ENCODE measurements around the gene UBE2F.
A peak's percentile ranks its signal among the peaks of the same experiment; 100 is the strongest.
"Not testable (repeated sequence)": the region's sequence is repeated elsewhere in the genome, so short reads cannot be mapped to it uniquely, and the experiment has no call there.

Gene UBE2F

DNA sequence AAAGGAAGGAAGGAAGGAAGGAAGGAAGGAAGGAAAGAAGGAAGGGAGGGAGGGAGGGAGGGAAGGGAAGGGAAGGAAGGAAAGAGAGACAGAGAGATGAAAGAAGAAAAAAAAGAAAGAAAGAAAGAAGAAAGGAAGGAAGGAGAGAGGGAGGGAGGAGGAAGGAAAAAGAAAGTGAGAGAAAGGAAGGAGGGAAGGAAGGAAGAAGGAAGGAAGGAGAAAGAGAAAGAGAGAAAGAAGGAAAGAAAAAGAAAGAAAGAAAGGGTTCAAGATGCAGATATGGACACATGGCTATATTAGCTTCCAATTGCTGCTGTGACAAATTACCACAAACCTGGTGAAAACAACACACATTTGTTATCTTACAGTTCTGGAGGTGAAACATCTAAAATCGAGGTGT is 20.4 kb upstream of the UBE2F start:
- DNase-seq, result no peak

DNA sequence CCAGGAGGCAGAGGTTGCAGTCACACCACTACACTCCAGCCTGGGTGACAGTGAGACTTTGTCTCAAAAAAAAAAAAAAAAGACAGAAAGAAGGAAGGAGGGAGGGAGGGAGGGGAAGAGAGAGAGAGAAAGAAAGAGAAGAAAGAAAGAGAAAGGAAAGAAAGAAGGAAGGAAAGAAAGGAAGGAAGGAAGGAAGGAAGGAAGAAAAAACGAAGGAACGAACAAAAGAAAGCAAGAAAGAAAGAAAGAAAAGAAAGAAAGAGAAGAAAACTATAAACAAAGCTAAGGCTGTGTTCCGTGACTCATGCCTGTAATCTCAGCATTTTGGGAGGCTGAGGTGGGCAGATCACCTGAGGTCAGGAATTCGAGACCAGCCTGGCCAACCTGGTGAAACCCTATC is 15.5 kb upstream of the UBE2F start:
- not testable (repeated sequence) for DNase-seq

DNA sequence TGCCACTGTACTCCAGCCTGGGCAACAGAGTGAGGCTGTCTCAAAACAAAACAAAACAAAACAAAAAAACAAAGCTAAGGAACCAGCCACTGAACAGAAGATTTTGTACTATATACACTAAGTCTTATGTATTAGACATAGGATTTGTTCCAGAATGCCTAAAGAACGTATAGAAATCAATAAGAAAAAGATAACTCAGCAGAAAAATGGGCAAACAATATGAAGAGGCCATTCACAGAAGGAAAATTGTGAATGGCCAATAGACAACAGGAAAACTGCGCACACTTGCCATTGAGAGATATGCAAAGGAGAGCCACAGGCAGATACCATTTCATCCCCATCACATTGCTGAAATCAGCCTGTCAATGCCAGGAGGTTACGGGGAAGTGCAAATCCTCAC is 14.9 kb upstream of the UBE2F start:
- DNase-seq, result no peak

DNA sequence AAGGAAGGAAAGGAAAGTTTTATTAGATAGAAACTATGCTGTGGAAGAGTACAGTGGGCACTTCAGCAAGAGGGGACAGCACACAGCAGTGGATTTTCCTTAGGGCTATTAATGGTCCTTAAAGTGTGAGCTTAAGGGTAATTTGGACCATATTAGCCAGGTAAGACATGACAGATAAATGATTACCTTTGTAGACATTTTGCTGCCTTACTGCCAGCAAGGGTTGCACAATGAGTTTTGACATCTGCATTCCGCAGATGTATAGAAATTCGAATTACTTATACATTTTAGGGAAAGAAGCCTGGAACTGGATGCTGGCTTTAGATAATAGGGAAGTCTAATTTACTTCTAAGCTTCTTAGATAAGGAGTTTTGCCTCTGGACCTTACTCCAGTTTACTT is 14.0 kb upstream of the UBE2F start:
- no peak for DNase-seq

GRCh38 chr2:237955640-237956401 is 11.0 kb upstream of the UBE2F start:
- no peak for DNase-seq

DNA sequence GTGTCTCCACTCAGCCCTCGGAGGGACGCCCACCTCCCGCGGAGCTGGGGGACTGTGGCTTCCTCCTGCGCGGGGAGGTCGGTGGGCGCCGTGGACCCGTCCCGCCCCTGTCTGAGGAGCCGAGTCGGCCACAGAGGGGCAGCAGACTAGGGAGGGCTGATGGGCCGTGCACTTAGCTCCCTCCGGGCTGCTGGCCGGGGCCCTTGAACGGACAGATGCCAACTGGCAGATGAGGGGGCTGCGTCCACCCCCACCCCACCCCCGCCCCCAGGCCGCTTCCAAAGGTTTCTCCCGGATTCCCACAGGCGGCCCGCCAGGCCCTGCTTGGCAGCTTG is 10.4 kb upstream of the UBE2F start:
- no peak for DNase-seq

DNA sequence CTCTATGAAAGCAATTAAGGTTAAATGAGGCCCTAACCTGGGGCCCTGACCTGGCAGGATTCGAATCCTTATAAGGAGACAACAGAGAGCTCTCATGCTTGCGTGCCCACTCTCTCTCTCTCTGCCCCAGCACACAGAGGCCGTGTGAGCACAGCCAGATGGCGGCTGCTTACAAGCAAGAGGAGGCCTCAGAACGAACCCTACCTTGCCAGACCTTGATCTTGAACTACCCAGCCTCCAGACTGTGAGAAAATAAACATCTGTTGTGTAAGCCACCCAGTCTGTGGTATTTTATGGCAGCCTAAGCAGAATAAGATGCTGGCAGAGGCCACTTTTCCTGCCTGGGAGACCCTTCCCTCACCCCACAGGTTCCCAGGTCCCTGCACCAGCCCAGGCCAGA is 5.2 kb upstream of the UBE2F start:
- DNase-seq, result no peak

- peak; percentile 28 for DNase-seq
Measured at GRCh38 chr2:237962432-237963084, 4.3 kb upstream of the UBE2F start.

DNA sequence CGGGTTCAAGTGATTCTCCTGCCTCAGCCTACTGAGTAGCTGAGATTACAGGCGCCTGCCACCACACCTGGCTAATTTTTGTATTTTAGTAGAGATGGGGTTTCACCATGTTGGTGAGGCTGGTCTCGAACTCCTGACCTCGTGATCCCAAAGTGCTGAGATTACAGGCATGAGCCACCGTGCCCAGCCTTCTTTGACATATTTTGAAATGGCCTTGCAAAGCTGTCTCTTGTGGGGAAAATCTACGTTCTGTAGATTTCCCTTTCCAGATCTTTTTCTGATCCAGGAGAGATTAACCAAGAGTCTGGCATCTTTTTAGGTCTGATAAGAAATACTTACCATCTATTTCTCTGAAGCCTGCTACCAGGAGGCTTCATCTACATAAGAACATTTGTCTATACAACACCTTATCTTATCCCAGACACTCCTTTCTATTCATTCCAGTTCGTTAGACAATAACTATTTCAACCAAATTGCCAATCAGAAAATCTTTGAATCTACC is 3.3 kb upstream of the UBE2F start:
- peak; percentile 74 for DNase-seq

GRCh38 chr2:237964194-237964577 is 2.6 kb upstream of the UBE2F start:
- peak; percentile 90 for DNase-seq

GRCh38 chr2:237964578-237965404 is 2.0 kb upstream of the UBE2F start:
- peak; percentile 86 for DNase-seq

DNA sequence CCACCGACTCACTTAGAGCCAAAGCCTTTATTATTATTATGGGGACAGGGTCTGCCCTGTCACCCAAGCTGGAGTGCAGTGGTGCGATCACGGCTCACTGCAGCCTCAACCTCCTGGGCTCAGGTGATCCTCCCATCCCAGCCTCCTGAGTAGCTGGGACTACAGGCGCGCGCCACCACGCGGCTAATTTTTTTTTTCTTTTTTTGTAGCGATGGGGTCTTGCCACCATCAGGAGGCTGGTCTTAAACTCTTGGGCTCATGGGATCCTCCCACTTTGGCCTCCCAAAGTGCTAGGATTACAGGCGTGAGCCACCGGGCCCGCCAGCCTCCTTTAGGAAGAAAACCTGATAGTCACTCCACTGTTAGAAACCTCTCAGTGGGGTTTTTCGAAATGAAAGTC is 970 bp upstream of the UBE2F start:
- not testable (repeated sequence) for DNase-seq

GRCh38 chr2:237966250-237966564 is 607 bp upstream of the UBE2F start:
- DNase-seq, result no peak

GRCh38 chr2:237967463-237967951 is 693 bp downstream of the UBE2F start:
- peak; percentile 37 for DNase-seq

- DNase-seq, result peak; percentile 96
Measured at GRCh38 chr2:237968048-237968862, 1.4 kb downstream of the UBE2F start.

GRCh38 chr2:237971661-237972060 is 4.8 kb downstream of the UBE2F start:
- DNase-seq, result no peak

DNA sequence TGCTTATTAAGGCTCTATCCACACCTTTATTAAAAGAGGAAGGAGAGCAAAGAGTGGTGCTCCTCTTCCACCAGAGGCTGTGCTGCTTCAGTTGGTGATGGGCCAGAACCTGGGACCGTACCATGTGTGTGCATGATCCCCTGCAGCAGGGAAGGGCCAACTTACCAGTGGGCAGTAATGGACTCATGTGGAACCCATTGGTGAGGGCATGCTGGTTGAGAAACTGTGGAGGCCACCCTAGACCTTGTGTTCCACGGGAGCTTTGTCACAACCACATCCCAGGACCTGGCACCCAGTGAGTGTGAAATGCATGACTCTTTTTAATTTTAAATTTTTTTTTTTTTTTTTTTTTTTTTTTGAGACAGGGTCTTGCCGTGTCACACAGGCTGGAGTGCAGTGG is 5.4 kb downstream of the UBE2F start:
- DNase-seq, result no peak

DNA sequence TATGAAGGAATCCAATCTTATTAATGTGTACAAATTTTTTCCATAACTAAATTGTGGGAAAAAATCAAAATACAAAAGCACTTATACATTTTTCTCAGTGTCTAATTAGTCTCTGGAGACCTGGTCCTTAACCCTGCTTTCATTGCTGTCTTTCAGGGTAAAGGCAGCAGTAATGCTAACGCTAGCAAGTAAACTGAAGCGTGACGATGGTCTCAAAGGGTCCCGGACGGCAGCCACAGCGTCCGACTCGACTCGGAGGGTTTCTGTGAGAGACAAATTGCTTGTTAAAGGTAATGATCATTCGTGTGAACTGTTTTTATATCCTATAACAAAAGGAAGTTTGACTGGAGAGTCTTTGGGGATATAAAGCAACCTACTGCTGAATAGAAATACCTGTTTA is 6.1 kb downstream of the UBE2F start:
- DNase-seq, result no peak

DNA sequence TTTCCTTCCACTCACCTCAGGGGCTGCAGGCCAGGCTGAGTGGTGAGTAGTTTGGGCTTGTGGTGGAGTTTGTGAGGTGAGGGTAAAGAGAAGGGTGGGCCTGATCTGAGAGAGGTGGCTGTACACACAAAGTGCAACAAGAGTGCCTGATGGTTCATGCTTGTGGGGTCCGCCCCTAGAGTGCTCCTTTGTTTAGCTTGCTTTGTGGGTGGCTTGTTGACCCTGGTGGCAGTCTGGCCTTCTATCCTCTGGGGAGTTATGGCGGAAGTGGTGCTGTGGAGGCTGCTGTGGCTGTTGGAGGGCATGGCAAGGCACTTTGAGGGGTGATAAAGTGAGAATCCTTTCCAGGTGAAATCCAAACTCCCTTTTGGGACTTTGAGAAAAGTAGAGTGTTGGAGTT is 10.6 kb downstream of the UBE2F start:
- no peak for DNase-seq

DNA sequence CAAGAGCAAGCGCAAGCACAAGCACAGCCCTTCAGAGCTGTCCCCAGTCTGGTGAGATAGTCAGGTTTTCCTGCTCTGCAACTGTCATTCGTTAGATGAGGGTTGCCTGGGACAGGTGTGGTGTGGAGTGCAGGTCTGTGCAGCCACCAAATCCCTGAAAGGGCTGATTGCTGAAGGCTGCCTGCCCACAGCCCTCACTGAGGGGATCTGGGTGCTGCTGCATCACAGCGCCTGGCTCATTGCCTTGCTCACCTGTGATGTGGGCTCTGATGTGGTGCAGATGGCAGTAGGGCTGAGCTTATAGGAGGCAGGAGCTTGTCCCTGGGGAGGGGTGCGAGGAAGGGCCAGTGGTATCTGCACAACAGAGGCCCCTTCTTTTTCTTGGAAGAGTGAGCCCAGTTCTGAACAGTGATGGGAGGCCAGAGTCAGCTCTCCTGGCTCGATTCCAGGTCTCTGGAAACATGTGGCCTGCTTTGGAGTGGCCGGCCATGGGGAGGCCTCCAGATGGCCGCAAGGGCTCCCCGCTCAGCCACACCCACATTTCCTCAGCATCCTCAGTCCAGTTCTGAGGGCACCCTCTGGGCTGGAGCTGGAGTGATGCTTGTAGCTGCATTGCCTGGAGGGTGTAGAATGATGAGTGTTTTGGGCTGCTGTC is 11.4 kb downstream of the UBE2F start:
- DNase-seq, result no peak

GRCh38 chr2:237979331-237979730 is 12.5 kb downstream of the UBE2F start:
- DNase-seq, result no peak

GRCh38 chr2:237980087-237980486 is 13.3 kb downstream of the UBE2F start:
- no peak for DNase-seq

Measured in OCI-M1 (cell line).